ENCODE measurements around the gene PTPRD.

DNA sequence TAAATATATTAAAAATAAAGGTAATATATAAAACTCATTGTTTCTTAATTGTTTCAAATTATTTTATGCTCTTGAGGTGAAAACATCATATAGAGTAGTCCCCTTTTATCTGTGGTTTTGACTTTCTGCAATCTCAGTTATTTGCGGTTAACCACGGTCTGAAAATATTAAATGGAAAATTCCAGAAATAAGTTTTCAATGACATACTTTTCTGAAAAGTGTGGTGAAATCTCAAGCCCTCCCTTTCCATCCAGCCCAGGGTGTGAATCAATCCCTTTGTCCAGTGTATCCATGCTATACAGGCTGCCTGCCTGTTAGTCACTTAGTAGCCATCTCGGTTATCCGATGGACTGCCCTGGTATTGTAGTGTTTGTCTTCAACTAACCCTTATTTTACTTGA, 2266.5 kb downstream of the PTPRD start:
- no peak for TF ChIP-seq POLR2AphosphoS5 (IDR thresholded peaks at IDR 0.05)
- TF ChIP-seq POLR2A (IDR thresholded peaks at IDR 0.05) = no peak
